K562 (cell line): ENCODE measurements around the gene CD300LB. TPM values are rescaled to one million over a fixed set of nuclear protein-coding genes. Genes with fewer than 3 reads are reported as not detected.

Experiments used
- ATF7 ChIP-seq: fragments of 450-650 bp; IDR thresholded peaks from 2 replicates; pipeline ENCODE4 v1.7.1; 2014; ENCODE audit warnings: mild to moderate bottlenecking, moderate library complexity
- BCOR ChIP-seq: fragments of 450-650 bp; IDR thresholded peaks from 2 replicates; pipeline ENCODE4 v1.6.1; 2016
- CBFB ChIP-seq: sonication (generic); formaldehyde crosslinking; IDR thresholded peaks from 2 replicates; pipeline ENCODE4 v1.4.0; 2020; ENCODE audit warnings: mild to moderate bottlenecking, missing genetic modification reagents
- CTCF ChIP-seq, 3 experiments: IDR thresholded peaks in 2 of 3; conservative IDR thresholded peaks in 1 of 3; 2 replicates each; pipeline ENCODE4 v1.5.1; 2011 to 2012; ENCODE audit warnings: low read length in 3 of 3, mild to moderate bottlenecking in 3 of 3, control low read depth in 2 of 3, improper control_type of control experiment in 1 of 3, inconsistent platforms in 1 of 3, low read depth in 1 of 3, mixed read lengths in 1 of 3, moderate library complexity in 1 of 3; ENCODE audit not compliant: insufficient read depth in 2 of 3
- FOS ChIP-seq: IDR thresholded peaks from 3 replicates; pipeline ENCODE4 v1.6.1; 2011; ENCODE audit not compliant: insufficient read length; ENCODE audit errors: extremely low read depth
- HBP1 ChIP-seq: fragments of 450-650 bp; formaldehyde crosslinking; IDR thresholded peaks from 2 replicates; pipeline ENCODE4 v1.4.0; 2022; ENCODE audit warnings: missing genetic modification characterization
- HLTF ChIP-seq: fragments of 450-650 bp; IDR thresholded peaks from 2 replicates; pipeline ENCODE4 v1.6.1; 2016
- ILK ChIP-seq: fragments of 450-650 bp; IDR thresholded peaks from 2 replicates; pipeline ENCODE4 v1.6.1; 2016; ENCODE audit warnings: missing genetic modification characterization, low read depth, mild to moderate bottlenecking, missing compliant biosample characterization, moderate library complexity, borderline replicate concordance
- MEIS2 ChIP-seq: fragments of 450-650 bp; IDR thresholded peaks from 2 replicates; pipeline ENCODE4 v1.6.1; 2014; ENCODE audit warnings: mild to moderate bottlenecking; ENCODE audit not compliant: partially characterized antibody
- NR1H2 ChIP-seq: sonication (generic); formaldehyde crosslinking; IDR thresholded peaks from 2 replicates; pipeline ENCODE4 v1.4.0; 2020; ENCODE audit warnings: mild to moderate bottlenecking, missing genetic modification reagents
- SIRT6 ChIP-seq: IDR thresholded peaks from one replicate; pipeline ENCODE4 v1.6.1; 2012; ENCODE audit warnings: low read depth, mild to moderate bottlenecking, control low read depth, inconsistent platforms, low read length, moderate library complexity
- SMARCA5 ChIP-seq: fragments of 450-650 bp; IDR thresholded peaks from 2 replicates; pipeline ENCODE4 v1.6.1; 2016
- SNAPC5 ChIP-seq: fragments of 250-450 bp; sonication (Bioruptor Pico); IDR thresholded peaks from 2 replicates; pipeline ENCODE4 v1.8.0; 2021; ENCODE audit warnings: moderate library complexity, mild to moderate bottlenecking, inconsistent platforms
- SRSF7 ChIP-seq: fragments of 200-400 bp; formaldehyde crosslinking; optimal IDR thresholded peaks from 2 replicates; pipeline ENCODE3; 2017; ENCODE audit warnings: mild to moderate bottlenecking, low read depth, low read length
- TEAD2 ChIP-seq: fragments of 450-650 bp; IDR thresholded peaks from 2 replicates; pipeline ENCODE4 v1.6.1; 2016; ENCODE audit warnings: missing genetic modification characterization, control low read depth, missing compliant biosample characterization
- ZNF184 ChIP-seq: sonication (generic); formaldehyde crosslinking; IDR thresholded peaks from 2 replicates; pipeline ENCODE4 v1.5.0; 2020; ENCODE audit warnings: missing genetic modification reagents
- ZNF212 ChIP-seq: fragments of 450-650 bp; formaldehyde crosslinking; IDR thresholded peaks from 2 replicates; pipeline ENCODE4 v1.4.0; 2020; ENCODE audit warnings: mild to moderate bottlenecking
- ZNF23 ChIP-seq: fragments of 250-450 bp; sonication (Bioruptor Pico); IDR thresholded peaks from 2 replicates; pipeline ENCODE4 v1.4.0; 2020; ENCODE audit warnings: mild to moderate bottlenecking
- ZNF277 ChIP-seq: fragments of 250-450 bp; sonication (Bioruptor Pico); IDR thresholded peaks from 2 replicates; pipeline ENCODE4 v1.8.0; 2022; ENCODE audit warnings: inconsistent platforms, mild to moderate bottlenecking, moderate library complexity, borderline replicate concordance
- polyA plus RNA-seq, 8 experiments: library from polyadenylated mRNA; depleted of rRNA in 4 of 8; stranded (reverse) in 5 of 8; unstranded in 3 of 8; fragments of >200 nt; fragmentation: Nextera tagmentation in 2 of 8; fragmentation: Illumina TruSeq in 1 of 8; extraction: Ambion mirVana in 2 of 8; extraction: Trizol in 1 of 8; gene quantifications; 2 replicates each; pipeline versions ENCODE4 v1.2.1 to v1.2.3, GENCODE V29; 2011 to 2014; ENCODE audit warnings: inconsistent platforms in 1 of 8, missing spikeins in 1 of 8
- total RNA-seq, 7 experiments: library from RNA; depleted of rRNA in 6 of 7; stranded (reverse); fragments of >200 nt in 6 of 7; fragmentation: Illumina TruSeq in 2 of 7; extraction: Trizol in 2 of 7; gene quantifications; 2 replicates each; pipeline versions ENCODE4 v1.2.1 to v1.2.3, GENCODE V29; 2011 to 2021; ENCODE audit warnings: low replicate concordance in 1 of 7
- TF ChIP-seq, protein P1 (sequence below): sonication (generic); formaldehyde crosslinking; IDR thresholded peaks from 2 replicates; pipeline ENCODE4 v1.8.1; 2023; ENCODE audit warnings: mild to moderate bottlenecking, missing genetic modification reagents
- TF ChIP-seq, protein P2 (sequence below): fragments of 250-450 bp; sonication (Bioruptor Pico); IDR thresholded peaks from 2 replicates; pipeline ENCODE4 v1.8.0; 2021; ENCODE audit warnings: mild to moderate bottlenecking, moderate library complexity

CD300LB gene
- total and polyA plus RNA-seq, 9 of the 15 experiments (the other 6 are each of a cell fraction or from before 2014, with no cell fraction given): not detected

- TF ChIP-seq, protein P1, sequence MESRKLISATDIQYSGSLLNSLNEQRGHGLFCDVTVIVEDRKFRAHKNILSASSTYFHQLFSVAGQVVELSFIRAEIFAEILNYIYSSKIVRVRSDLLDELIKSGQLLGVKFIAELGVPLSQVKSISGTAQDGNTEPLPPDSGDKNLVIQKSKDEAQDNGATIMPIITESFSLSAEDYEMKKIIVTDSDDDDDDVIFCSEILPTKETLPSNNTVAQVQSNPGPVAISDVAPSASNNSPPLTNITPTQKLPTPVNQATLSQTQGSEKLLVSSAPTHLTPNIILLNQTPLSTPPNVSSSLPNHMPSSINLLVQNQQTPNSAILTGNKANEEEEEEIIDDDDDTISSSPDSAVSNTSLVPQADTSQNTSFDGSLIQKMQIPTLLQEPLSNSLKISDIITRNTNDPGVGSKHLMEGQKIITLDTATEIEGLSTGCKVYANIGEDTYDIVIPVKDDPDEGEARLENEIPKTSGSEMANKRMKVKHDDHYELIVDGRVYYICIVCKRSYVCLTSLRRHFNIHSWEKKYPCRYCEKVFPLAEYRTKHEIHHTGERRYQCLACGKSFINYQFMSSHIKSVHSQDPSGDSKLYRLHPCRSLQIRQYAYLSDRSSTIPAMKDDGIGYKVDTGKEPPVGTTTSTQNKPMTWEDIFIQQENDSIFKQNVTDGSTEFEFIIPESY (CRISPR knock-in tag): peak; percentile 50; the same call in 1 of the 2 replicates
- TF ChIP-seq, protein P2, sequence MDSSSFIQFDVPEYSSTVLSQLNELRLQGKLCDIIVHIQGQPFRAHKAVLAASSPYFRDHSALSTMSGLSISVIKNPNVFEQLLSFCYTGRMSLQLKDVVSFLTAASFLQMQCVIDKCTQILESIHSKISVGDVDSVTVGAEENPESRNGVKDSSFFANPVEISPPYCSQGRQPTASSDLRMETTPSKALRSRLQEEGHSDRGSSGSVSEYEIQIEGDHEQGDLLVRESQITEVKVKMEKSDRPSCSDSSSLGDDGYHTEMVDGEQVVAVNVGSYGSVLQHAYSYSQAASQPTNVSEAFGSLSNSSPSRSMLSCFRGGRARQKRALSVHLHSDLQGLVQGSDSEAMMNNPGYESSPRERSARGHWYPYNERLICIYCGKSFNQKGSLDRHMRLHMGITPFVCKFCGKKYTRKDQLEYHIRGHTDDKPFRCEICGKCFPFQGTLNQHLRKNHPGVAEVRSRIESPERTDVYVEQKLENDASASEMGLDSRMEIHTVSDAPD (CRISPR knock-in tag): no peak
- TF ChIP-seq SNAPC5 (CRISPR knock-in tag) (no peak), SIRT6 (no peak), ATF7 (peak; percentile 91), SRSF7 (no peak), HLTF (no peak), ZNF277 (CRISPR knock-in tag) (no peak), SMARCA5 (peak; percentile 84), ILK (tag) (no peak), BCOR (peak; percentile 26; the same call in 1 of the 2 replicates), FOS (peak; percentile 60), ZNF184 (no peak), NR1H2 (CRISPR knock-in tag) (no peak), CBFB (CRISPR knock-in tag) (peak; percentile 24; the same call in 1 of the 2 replicates), ZNF23 (CRISPR knock-in tag) (no peak), ZNF212 (CRISPR knock-in tag) (no peak), CTCF (IDR thresholded peaks at IDR 0.05 in 2 of 3, conservative IDR thresholded peaks at IDR 0.05 in 1 of 3; ENCODE audit: insufficient read depth in 2 of 3, low read depth in 1 of 3, low read length in 3 of 3) (no peak), MEIS2 (peak; percentile 34), TEAD2 (tag) (no peak), HBP1 (CRISPR knock-in tag) (no peak)
Measured at GRCh38 chr17:74513987-74514631, 17.2 kb downstream of the CD300LB start (continued).
